Hepatocyte (in vitro differentiated cells): ENCODE measurements around the gene PTPRK.

Experiments
- EZH2phosphoT487 ChIP-seq: fragments of 200-600 bp; sonication (generic); IDR thresholded peaks from one replicate; pipeline ENCODE4 v1.6.1; 2018; ENCODE audit warnings: antibody characterized with exemption, mild to moderate bottlenecking, low read depth, moderate library complexity; ENCODE audit not compliant: unreplicated experiment, severe bottlenecking
- TF ChIP-seq, protein P1 (sequence below): fragments of 200-600 bp; sonication (generic); IDR thresholded peaks from 2 replicates; pipeline ENCODE4 v1.5.1; 2016; ENCODE audit warnings: antibody characterized with exemption, mild to moderate bottlenecking; ENCODE audit not compliant: poor library complexity

DNA sequence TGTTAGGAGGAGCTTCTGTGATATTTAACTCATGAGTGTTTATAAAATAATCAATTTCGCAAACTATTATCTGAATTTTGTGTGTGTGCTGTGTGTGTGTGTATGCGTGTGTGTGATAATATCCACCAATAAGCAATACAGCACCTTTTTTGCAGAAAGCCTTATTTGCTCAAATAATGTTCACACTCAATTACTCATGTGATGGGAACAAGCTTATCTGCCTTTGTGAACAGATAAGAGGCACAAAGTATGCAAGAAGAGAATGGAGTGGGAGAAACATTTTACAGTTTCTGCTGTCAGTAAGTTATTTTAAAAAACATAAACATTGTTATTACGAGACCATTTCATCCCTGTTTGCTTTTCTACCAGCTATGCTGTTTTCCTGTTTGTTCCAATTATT, 36.7 kb upstream of the PTPRK start:
- TF ChIP-seq, protein P1, sequence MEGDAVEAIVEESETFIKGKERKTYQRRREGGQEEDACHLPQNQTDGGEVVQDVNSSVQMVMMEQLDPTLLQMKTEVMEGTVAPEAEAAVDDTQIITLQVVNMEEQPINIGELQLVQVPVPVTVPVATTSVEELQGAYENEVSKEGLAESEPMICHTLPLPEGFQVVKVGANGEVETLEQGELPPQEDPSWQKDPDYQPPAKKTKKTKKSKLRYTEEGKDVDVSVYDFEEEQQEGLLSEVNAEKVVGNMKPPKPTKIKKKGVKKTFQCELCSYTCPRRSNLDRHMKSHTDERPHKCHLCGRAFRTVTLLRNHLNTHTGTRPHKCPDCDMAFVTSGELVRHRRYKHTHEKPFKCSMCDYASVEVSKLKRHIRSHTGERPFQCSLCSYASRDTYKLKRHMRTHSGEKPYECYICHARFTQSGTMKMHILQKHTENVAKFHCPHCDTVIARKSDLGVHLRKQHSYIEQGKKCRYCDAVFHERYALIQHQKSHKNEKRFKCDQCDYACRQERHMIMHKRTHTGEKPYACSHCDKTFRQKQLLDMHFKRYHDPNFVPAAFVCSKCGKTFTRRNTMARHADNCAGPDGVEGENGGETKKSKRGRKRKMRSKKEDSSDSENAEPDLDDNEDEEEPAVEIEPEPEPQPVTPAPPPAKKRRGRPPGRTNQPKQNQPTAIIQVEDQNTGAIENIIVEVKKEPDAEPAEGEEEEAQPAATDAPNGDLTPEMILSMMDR = no peak
- no peak for TF ChIP-seq EZH2phosphoT487
